ENCODE measurements around the gene SKP1. TPM values are rescaled to one million over a fixed set of nuclear protein-coding genes. Genes with fewer than 3 reads are reported as not detected.

Gene SKP1
- polyA plus RNA-seq, 2 donors = 75.0 to 423 TPM

DNA sequence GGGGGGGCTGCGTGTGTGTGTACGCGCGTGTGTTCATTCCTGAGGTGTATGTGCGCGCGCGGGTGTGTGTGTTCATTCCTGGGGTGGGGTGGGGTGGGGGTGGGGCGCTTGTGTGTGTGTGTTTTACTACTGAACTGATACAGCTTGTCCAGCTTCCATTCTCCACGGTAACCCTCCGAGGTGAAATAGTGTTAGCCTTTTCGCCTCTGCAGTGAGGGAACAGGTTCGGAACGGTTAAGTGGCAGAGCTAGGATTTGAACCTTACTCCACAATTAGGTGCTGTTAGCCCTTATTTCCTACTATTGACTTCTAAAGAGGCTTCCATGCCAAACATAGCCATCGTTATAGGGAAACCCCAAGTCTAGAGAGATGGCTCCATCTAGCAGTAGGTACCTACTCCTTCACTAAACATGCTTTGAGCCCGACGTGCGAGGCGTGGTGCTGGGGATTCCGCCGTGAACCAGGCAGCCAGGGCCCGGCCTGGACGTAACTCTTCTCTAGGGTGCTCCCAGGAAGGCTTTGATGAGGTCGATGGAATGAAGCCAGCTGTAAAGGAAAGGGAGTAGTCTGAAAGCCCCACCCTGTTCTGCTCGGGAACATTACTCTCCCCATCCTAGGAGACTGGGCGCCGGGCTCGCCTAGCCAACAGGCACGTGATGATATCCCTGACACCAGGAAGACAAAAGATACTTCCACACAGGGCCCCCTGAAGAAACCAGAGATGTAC is 782 bp upstream of the SKP1 start:
- Histone ChIP-seq H3K9me3 (ENCODE audit: control insufficient read depth in 2 of 2, insufficient read depth in 1 of 2, low read depth in 1 of 2, low read length in 1 of 2) (no peaks in the 10 kb centered on the region), H3K4me3 (ENCODE audit: low read depth in 1 of 2, low read length in 2 of 2) (peak overlapping the region; percentile 81 to 98), H3K4me1 (ENCODE audit: control insufficient read depth in 2 of 2, insufficient read depth in 2 of 2, low read length in 1 of 2) (peaks cover 0 to 5% of the 10 kb centered on the region in 2 donors), H3K27ac (ENCODE audit: low read depth in 2 of 2, low read length in 1 of 2) (peak overlapping the region; percentile 99 to 100), H3K36me3 (ENCODE audit: control insufficient read depth in 2 of 2, insufficient read depth in 2 of 2, low read length in 1 of 2) (no peaks in the 10 kb centered on the region), H3K27me3 (ENCODE audit: control insufficient read depth in 1 of 2, insufficient read depth in 2 of 2, low read length in 2 of 2) (no peaks in the 10 kb centered on the region)
- 16 to 19% methylated on average over 29 of the region's 29 CpGs for WGBS, 2 donors

DNA sequence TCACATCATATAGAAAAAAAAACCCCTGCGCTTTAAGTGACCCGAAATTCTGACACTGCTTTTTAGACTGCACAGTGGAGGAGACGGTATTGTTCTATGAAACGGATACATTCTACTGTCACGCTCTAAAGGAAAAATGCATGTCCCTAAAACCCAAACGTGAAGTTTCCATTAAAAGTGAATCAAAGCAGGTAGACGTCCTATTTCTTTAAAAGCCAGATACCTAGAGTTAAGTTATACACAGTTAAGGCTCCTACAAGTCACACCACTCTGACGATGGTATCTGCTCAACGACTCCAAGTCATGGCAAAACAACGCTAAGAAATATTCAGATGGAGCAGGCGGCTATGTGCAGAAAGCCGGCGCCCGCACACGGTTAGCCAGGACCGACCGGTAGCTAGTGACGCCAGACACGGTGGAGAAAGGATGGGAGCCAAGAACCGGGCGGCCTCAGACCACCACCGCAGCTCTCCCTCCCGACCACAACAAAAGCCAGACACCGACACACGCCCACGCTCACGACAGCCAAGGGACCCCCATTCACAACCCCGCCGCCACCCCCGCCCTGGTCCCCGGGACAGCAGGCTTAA is 734 bp downstream of the SKP1 start:
- peaks cover 0 to 5% of the 10 kb centered on the region in 2 donors for H3K4me1 ChIP-seq (ENCODE audit: control insufficient read depth in 2 of 2, insufficient read depth in 2 of 2, low read length in 1 of 2)
- peak overlapping the region; percentile 99 to 100 for H3K27ac ChIP-seq (ENCODE audit: low read depth in 2 of 2, low read length in 1 of 2)
- no peaks in the 10 kb centered on the region for H3K27me3 ChIP-seq (ENCODE audit: control insufficient read depth in 1 of 2, insufficient read depth in 2 of 2, low read length in 2 of 2)
- no peaks in the 10 kb centered on the region for H3K9me3 ChIP-seq (ENCODE audit: control insufficient read depth in 2 of 2, insufficient read depth in 1 of 2, low read depth in 1 of 2, low read length in 1 of 2)
- no peaks in the 10 kb centered on the region for H3K36me3 ChIP-seq (ENCODE audit: control insufficient read depth in 2 of 2, insufficient read depth in 2 of 2, low read length in 1 of 2)
- peak overlapping the region; percentile 81 to 98 for H3K4me3 ChIP-seq (ENCODE audit: low read depth in 1 of 2, low read length in 2 of 2)
- WGBS, 2 donors = 0 to 1% methylated on average over 31 of the region's 31 CpGs

DNA sequence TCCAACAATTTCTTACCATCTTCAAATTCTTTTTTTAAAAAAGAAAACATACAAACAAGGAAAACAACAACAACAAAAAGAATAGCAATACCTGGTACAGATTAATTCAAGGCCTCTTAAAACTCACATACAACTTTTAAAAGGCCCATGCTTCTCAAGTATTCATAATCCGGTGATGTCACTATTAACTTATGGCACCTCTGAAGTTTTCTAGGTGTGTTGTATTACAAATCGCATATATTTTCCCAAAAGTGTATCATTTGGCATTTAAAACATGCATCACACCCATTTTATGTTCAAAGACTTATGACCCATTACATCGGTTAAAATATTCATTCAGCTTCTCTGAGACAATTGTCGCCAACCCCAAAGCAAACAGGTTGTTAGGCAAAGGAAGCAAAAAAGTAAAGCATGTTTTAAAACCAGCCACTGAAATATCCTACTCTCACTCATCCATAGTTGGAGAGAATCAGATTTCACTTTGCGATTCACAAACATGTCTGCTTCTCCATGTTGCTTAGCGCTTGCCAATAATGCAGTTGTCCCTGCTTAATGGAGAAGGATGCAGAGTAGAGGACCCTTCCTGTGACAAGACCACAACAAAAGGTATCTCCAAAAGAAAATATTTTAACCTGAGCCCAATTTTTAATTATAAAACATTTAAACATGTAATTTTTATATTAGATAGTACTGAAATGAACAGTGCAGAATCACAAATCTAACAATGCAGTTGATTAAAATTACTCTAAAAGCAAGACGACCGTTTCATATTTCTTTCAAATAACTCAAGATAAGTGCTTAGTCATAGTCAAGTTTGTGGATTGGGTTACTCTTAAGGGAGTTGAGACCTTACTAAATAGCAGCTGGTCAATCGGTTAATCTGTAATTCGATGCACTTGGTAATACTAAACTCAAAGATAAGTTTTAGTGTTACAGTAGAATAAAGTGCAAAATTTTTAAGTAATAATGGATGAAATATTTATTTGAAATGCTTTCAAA is 1.6 kb downstream of the SKP1 start:
- 15 to 18% methylated on average over 10 of the region's 10 CpGs for WGBS, 2 donors
- H3K27me3 ChIP-seq (ENCODE audit: control insufficient read depth in 1 of 2, insufficient read depth in 2 of 2, low read length in 2 of 2) = no peaks in the 10 kb centered on the region
- no peak overlapping the region for H3K27ac ChIP-seq (ENCODE audit: low read depth in 2 of 2, low read length in 1 of 2)
- peaks cover 0 to 5% of the 10 kb centered on the region in 2 donors for H3K4me1 ChIP-seq (ENCODE audit: control insufficient read depth in 2 of 2, insufficient read depth in 2 of 2, low read length in 1 of 2)
- H3K4me3 ChIP-seq (ENCODE audit: low read depth in 1 of 2, low read length in 2 of 2) = peak overlapping the region; percentile 28 to 98
- peaks cover 0 to 3% of the 10 kb centered on the region in 2 donors for H3K36me3 ChIP-seq (ENCODE audit: control insufficient read depth in 2 of 2, insufficient read depth in 2 of 2, low read length in 1 of 2)
- no peaks in the 10 kb centered on the region for H3K9me3 ChIP-seq (ENCODE audit: control insufficient read depth in 2 of 2, insufficient read depth in 1 of 2, low read depth in 1 of 2, low read length in 1 of 2)

DNA sequence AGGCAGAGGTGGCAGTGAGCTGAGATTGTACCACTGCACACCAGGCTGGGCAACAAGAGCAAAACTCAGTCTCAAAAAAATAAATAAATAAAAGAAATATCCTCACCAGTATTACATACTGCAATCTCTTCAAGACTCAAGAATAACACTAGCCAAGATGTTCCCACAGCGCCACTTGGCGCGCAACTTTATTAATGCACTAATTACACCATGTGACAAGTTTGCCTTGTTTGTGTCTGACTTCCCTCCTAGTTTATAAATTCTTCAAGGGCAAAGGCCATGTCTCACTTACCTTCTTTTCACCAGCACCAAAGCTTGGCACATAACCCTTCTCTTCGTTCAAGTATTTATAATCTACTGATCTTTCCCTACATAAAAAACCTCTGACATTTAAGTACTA is 4.8 kb downstream of the SKP1 start:
- 84 to 93% methylated on average over 4 of the region's 4 CpGs for WGBS, 2 donors
- Histone ChIP-seq H3K27me3 (ENCODE audit: control insufficient read depth in 1 of 2, insufficient read depth in 2 of 2, low read length in 2 of 2) (no peaks in the 10 kb centered on the region), H3K36me3 (ENCODE audit: control insufficient read depth in 2 of 2, insufficient read depth in 2 of 2, low read length in 1 of 2) (peaks cover 3 to 4% of the 10 kb centered on the region in 2 donors), H3K27ac (ENCODE audit: low read depth in 2 of 2, low read length in 1 of 2) (no peak overlapping the region), H3K4me3 (ENCODE audit: low read depth in 1 of 2, low read length in 2 of 2) (no peak overlapping the region), H3K4me1 (ENCODE audit: control insufficient read depth in 2 of 2, insufficient read depth in 2 of 2, low read length in 1 of 2) (no peaks in the 10 kb centered on the region), H3K9me3 (ENCODE audit: control insufficient read depth in 2 of 2, insufficient read depth in 1 of 2, low read depth in 1 of 2, low read length in 1 of 2) (no peaks in the 10 kb centered on the region)

DNA sequence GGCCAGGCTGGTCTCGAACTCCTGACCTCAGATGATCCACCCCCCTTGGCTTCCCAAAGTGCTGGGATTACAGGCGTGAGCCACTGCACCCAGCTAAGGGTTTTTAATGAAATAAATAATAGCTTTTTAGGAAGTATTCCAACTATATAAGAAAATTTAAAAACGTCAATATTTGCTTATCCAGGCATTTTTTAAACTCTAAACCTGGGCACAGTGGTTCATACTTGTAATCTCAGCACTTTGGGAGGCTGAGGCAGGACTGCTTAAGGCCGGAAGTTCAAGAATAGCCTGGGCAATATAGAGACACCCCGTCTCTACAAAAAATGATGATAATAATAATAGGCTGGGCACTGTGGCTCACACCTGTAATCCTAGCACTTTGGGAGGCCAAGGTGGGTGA is 14.2 kb downstream of the SKP1 start:
- 96% methylated on average over 5 of the region's 5 CpGs for WGBS, 2 donors
- peaks cover 5 to 6% of the 10 kb centered on the region in 2 donors for H3K36me3 ChIP-seq (ENCODE audit: control insufficient read depth in 2 of 2, insufficient read depth in 2 of 2, low read length in 1 of 2)

DNA sequence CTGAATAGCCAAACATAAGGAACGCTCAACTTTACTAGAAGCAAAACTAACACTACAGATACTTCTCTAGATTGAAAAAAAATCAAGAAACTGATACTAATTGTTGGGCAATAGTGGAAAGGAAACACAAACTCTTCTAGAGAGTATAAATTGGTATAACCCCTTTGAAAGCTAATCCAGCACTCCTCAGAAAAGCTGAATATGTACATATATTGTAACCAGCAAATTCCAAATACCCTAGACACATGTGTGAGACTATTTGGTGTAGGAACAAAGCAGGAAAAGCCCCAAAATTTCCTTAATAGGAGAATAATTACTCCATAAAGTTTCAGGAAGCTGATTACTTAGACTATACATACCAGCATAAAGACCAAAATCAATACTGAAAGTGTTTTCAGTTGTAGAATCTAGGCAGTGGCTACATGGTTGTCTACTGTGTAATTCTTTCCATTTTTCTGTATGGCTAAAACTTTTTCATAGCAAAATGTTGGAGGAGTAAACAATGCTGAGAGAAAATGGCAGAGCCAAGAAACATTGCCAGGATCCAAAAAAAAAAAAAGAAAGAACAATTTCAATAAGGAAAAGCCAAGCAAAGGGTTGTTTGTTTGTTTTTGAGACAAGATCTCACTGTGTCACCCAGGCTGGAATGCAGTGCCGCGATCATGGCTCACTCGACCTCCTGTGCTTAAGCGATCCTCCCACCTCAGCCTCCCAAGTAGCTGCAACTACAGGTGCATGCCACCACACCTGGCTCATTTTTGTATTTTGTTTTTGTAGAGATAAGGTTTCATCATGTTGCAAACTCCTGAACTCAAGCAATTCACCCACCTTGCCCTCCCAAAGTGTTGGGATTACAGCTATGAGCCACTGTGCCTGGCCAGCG is 15.0 kb downstream of the SKP1 start:
- H3K27ac ChIP-seq (ENCODE audit: low read depth in 2 of 2, low read length in 1 of 2) = no peak overlapping the region
- H3K36me3 ChIP-seq (ENCODE audit: control insufficient read depth in 2 of 2, insufficient read depth in 2 of 2, low read length in 1 of 2) = peaks cover 5 to 6% of the 10 kb centered on the region in 2 donors
- H3K27me3 ChIP-seq (ENCODE audit: control insufficient read depth in 1 of 2, insufficient read depth in 2 of 2, low read length in 2 of 2) = no peaks in the 10 kb centered on the region
- no peaks in the 10 kb centered on the region for H3K9me3 ChIP-seq (ENCODE audit: control insufficient read depth in 2 of 2, insufficient read depth in 1 of 2, low read depth in 1 of 2, low read length in 1 of 2)
- no peak overlapping the region for H3K4me3 ChIP-seq (ENCODE audit: low read depth in 1 of 2, low read length in 2 of 2)
- H3K4me1 ChIP-seq (ENCODE audit: control insufficient read depth in 2 of 2, insufficient read depth in 2 of 2, low read length in 1 of 2) = no peaks in the 10 kb centered on the region
- WGBS, 2 donors = 87 to 98% methylated on average over 6 of the region's 6 CpGs

More for the DNA sequence above, 14.2 kb downstream of the SKP1 start:
- Histone ChIP-seq H3K4me1 (ENCODE audit: control insufficient read depth in 2 of 2, insufficient read depth in 2 of 2, low read length in 1 of 2) (no peaks in the 10 kb centered on the region), H3K27ac (ENCODE audit: low read depth in 2 of 2, low read length in 1 of 2) (no peak overlapping the region), H3K27me3 (ENCODE audit: control insufficient read depth in 1 of 2, insufficient read depth in 2 of 2, low read length in 2 of 2) (no peaks in the 10 kb centered on the region), H3K9me3 (ENCODE audit: control insufficient read depth in 2 of 2, insufficient read depth in 1 of 2, low read depth in 1 of 2, low read length in 1 of 2) (no peaks in the 10 kb centered on the region), H3K4me3 (ENCODE audit: low read depth in 1 of 2, low read length in 2 of 2) (no peak overlapping the region)

DNA sequence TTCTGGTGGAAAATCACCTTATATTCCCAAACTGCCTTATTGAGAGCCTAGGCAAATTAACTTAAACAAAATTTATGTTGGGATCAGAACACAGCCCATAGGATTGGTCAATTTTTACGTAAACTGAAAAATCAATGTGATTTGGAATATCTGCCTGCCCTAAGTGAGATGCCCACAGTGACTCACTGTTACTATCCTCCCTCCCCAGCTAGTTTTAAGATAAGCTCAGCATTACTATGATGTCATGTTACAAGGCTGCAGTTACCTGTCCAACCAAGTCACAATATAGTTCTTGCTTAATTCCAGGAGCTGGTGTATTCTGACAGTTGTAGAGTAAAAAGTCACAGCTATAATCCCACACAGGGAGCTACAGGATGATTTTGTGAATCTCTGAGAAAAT is 23.1 kb downstream of the SKP1 start:
- Histone ChIP-seq H3K9me3 (ENCODE audit: control insufficient read depth in 2 of 2, insufficient read depth in 1 of 2, low read depth in 1 of 2, low read length in 1 of 2) (no peaks in the 10 kb centered on the region), H3K4me1 (ENCODE audit: control insufficient read depth in 2 of 2, insufficient read depth in 2 of 2, low read length in 1 of 2) (peaks cover 0 to 2% of the 10 kb centered on the region in 2 donors), H3K4me3 (ENCODE audit: low read depth in 1 of 2, low read length in 2 of 2) (no peak overlapping the region), H3K36me3 (ENCODE audit: control insufficient read depth in 2 of 2, insufficient read depth in 2 of 2, low read length in 1 of 2) (peaks cover 10 to 13% of the 10 kb centered on the region in 2 donors), H3K27me3 (ENCODE audit: control insufficient read depth in 1 of 2, insufficient read depth in 2 of 2, low read length in 2 of 2) (no peaks in the 10 kb centered on the region), H3K27ac (ENCODE audit: low read depth in 2 of 2, low read length in 1 of 2) (no peak overlapping the region)
- WGBS, 2 donors = 94 to 96% methylated on average over 1 of the region's 1 CpG

DNA sequence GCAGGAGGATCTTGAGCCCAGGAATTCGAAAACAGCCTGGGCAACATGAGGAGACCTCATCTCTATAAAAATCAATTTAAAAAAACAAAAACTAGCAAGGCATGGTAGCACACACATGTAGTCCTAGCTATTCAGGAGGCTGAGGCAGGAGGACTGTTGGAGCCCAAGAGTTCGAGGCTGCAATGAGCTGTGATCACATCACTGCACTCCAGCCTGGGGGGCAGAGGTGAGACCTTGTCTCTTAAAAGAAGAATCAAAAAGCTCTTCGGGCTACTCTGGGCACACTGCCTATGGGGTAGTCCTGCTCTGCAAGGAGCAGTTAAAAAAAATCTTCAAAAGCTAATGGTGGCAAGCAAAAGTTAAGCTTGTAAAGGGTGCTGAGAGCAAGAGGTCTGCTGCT is 23.5 kb downstream of the SKP1 start:
- no peaks in the 10 kb centered on the region for H3K27me3 ChIP-seq (ENCODE audit: control insufficient read depth in 1 of 2, insufficient read depth in 2 of 2, low read length in 2 of 2)
- no peak overlapping the region for H3K27ac ChIP-seq (ENCODE audit: low read depth in 2 of 2, low read length in 1 of 2)
- 78 to 95% methylated on average over 3 of the region's 3 CpGs for WGBS, 2 donors
- H3K9me3 ChIP-seq (ENCODE audit: control insufficient read depth in 2 of 2, insufficient read depth in 1 of 2, low read depth in 1 of 2, low read length in 1 of 2) = no peaks in the 10 kb centered on the region
- peaks cover 0 to 2% of the 10 kb centered on the region in 2 donors for H3K4me1 ChIP-seq (ENCODE audit: control insufficient read depth in 2 of 2, insufficient read depth in 2 of 2, low read length in 1 of 2)
- H3K4me3 ChIP-seq (ENCODE audit: low read depth in 1 of 2, low read length in 2 of 2) = no peak overlapping the region
- peaks cover 9 to 13% of the 10 kb centered on the region in 2 donors for H3K36me3 ChIP-seq (ENCODE audit: control insufficient read depth in 2 of 2, insufficient read depth in 2 of 2, low read length in 1 of 2)
